Measurements from ENCODE around the gene AK8.

Gene AK8

DNA sequence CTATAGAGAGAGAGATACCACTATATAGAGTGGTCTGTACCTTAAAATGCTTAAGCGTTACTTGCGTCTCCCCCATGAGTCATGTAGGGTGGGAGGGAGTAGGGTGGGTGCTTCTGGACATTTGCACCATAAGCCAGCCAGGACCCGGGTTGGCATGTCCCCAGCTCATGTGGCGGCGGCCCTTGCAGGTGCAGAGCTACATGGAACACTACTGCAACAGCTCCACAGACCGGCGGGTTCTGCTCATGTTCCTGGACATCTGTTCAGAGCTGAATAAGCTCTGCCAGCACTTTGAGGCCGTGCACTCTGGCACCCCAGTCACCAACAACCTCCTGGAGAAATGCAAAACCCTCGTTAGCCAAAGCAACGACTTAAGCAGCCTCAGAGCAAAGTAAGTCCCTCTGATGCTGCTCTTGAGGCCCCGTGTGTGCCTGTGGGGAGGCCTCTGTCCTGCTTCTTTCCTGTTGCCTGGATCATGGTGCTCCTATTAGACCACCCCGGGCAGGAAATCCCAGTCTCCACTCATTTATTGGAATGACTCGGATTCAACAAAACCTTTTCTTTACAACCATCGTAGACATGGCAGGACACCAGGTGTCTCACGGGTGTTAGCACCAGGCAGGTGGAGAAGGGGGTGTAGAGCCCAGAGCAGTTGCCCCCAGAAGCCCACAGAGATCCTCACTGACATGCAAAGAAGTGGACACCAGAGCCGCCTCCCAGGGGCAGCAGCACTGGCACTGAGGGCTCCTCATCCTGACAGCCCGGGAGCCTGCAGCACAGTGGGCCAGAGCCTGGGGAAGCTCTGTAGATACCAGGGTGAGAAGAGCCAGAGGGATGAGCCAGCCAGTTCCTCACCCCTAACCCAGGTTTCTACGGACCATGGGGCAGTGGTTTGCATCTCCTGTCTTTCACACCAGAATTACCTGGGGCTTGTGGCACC is 9.4 kb upstream of the AK8 start:
- DNase-seq (ENCODE audit: low spot score), result no peak

DNA sequence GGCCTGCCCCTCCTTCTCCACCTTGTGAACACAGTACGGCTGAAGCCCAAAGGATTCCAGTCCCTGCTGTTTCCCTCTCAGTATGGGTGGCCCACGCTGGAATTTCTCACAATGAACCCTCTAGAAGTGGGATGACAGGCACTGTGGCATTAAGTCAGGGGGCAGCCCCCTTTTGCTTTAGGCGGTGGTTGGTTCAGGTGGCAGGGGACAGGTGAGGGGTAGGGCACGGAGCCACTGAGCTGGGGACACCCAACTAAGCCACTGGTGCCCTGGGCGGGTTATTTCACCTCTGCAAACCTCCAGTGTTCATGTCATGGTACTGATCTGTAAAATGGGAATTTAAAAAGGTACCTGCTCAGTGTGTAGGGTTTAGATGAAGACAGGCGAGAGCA is 8.2 kb upstream of the AK8 start:
- DNase-seq (ENCODE audit: low spot score), result no peak

DNA sequence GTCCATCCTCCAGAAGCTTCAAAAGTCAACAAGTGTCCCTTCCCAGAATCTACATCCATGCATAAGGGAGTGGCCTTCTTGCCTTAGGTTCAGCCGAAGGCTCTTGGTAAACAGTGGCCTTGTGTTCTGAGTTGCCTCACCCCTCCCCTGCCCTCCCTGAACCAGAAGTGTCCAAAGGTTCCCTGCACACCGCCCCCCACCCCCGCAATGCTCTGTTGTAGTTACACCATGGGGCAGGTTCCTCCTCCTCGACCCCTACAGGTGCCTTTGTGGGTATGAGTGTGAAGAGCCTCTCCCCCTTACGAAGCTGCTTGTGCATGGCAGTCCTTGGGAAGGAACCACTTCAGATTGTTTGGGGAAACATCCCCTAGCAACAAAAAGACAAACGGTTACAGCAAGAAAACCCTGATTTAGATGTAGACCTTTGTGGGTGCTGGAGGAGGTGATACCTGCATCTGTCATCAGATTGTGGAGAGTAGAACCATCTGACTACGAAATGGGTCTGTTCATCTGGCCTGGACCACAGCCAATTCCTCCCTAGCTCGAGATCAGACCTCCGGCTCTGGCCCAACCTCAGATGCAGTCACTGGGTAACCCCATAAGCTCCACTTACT is 7.7 kb upstream of the AK8 start:
- no peak for DNase-seq (ENCODE audit: low spot score)

DNA sequence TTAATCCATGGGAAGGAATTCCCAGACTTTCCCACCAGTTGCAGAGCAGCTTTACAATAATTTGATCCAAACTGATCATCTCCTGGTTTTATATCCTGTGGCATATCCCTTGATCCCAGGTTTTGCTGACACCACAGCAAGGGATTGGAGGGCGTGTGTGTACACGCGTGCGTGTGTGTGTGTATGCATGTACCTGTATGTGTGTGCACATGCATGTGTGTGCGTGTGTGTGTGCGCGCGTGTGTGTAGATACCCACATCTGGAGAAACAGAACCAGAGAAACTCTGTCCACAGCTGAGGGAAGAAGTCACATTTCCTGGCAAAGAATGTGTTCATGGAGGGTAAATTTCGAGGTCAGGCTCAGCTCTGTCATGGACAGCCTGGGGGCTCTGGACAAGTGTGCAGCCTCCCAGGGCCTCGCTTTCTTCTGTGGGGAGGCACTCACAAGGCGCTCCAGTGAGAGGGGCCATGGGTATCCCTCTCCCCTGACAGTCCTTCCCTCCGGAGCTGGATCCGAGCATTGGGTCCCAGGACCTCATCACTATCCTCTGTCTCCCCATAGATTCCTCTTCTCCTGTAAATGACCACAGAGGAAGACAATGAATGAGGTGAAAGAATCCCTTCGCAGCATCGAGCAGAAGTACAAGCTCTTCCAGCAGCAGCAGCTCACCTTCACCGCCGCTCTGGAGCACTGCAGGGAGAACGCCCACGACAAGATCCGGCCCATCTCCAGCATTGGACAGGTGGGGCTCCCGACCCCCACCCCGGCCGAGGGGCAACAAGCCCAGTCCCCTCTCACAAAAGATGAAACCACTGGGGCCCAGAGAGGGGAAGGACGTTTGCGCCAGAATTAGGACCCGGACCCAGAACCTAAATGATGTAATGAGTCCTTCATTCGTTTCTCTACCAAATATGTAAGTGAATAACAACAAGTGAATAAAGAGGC is 5.5 kb upstream of the AK8 start:
- no peak for DNase-seq (ENCODE audit: low spot score)

DNA sequence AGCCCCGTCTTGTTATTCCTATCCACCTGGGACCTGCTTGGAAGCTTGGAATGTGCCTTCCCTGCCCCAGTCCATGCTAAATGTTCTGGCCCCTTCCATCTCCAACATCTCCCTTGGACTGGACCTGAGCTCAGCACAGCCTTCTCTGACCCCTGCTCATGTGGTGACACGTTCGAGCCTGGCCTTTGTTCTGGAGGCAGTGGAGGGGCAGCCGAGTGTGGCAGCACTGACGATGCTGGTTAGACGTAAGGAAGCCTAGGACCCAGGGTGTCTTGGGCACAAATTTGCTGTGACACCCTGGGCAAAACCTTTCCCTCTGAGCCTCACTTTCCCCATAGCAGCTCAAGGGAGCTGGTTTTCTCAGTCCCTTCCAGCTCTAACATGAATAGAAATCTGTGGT is 4.5 kb upstream of the AK8 start:
- no peak for DNase-seq (ENCODE audit: low spot score)

DNA sequence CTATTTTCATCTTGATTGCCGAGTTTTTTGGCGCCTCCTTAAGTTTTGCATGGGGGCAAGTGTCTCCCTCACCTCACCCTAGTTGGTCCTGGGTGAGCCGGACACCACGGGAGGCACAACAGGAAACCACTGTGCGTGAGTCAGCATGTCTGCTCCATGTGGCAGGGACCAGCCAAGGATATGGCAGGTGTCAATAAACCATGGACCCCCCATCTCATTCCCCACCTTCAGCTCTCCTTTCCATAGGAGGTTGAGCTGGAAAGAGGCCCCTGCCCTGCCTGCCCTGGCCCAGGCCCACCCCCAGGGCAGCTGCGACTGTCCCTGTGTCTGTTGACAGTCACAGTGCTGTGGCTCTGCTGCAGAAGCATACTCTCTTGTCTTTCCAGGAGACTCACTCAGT is 3.7 kb upstream of the AK8 start:
- DNase-seq (ENCODE audit: low spot score), result no peak

DNA sequence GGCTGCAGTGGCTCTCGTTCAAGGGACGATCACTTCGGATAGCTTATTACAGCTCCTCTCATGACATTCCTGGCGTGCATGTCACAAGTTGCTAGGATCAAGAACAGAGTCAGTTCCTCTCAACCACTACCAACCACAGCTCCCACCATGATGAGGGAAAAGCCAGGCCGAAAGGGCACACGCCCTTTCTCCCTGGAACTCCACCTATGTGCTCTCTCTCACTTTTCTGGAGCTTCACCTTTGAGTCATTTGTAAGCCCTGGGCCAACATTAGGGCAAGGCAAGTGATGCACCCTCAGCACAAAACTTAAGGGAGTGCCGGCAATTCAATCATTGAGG is 2.2 kb upstream of the AK8 start:
- DNase-seq (ENCODE audit: low spot score), result no peak

DNA sequence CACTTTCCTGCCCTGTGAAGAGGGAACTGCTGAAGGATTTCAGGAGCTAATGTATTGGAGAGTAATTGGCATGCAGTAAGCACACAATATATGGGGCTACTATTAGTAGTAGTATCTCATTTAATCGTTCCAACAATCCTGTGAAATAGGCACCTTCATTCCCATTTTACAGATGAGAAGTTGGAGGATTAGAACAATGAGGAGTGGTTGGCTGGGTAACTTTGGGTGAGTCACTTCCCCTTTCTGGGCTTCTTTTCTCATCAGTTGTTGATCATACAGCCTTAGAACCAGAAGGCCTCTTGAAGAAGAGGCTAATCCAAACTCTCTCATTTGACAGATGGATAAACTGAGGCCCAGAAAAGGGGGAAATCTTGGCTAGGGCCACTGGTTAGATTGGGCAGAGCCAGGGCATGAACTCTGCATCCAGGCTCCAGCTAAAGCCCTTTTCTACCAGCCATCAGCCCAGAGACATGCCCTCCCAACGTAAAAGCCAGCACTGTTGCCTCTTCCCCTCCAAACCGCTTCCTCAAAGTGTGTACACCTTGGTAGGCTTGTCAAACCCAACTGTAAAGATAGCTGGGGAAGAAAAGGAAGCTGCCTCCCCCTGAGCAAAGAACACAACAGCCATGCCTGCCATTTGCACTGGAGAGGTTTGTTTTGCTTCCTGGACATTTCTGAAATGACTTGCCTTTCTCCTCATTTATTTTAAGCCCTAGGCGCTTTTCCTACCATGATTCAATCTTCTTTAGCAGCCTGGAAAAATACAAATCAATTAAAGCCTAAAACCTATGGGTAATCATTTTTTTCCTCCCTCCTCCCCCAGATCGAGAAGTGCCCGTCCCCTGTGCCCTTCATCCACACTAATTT is 1.6 kb upstream of the AK8 start:
- DNase-seq (ENCODE audit: low spot score), result no peak

DNA sequence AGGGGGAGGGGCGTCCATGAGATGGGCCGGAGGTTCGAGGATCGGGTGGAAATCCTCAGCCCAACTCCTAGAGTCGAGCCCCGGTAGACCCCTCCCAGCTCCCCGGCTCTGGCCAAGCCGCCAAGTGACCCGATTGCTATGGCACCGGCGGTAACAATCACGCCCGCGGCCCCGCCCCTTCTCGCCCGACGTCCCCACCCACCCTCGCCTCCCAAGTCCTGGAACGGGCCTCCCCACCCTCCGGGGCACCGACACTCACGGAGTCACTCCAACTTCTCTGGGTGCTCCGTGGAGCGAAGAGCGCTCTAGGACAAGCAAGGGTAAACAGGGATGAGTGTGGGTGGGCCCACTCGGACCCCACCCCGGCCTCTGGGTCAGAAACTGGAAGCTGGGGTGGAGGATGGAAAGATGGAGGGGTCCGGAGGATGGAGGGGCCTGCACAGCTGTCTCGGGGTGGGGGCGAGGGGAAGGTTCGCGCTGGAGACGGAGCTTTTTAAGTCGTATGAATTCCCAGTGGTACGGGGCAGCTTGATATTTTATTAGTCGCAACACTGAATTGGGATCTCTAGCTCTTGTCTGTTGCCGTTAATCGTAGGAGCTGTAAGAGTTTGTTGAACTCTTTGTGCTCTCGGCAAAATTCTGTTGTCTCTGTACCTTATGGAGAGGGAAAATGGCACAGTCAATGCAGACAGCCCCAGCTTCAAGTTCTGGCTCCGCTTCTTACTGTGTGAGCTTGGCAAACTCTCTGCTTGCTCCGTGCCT is 792 bp upstream of the AK8 start, which contains the start of gene SPACA9:
SPACA9 (plus strand) TSS at position 204 of the 762 bp plus-strand sequence. CDS start 5,050 bp downstream, outside the sequence.
- DNase-seq (ENCODE audit: low spot score), result peak; percentile 17

DNA sequence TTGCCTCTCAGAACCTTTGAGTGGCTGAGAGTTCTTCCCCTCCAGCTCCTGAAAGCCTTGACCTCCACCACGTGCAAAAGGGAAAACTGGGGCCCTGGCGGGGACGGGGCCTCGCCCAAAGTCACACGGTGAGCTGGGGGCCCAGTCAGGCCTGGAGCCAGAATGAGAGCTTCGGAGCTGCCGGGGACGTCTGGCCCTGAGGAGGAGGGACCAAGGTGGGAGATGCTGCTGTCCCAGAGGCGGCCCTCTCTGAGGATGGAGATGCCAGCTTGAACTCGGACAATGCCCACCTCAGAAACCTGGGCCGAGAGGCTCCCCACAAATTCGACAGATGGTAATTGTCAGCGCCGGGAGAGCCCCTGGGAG is 643 bp downstream of the AK8 start:
- DNase-seq (ENCODE audit: low spot score), result no peak

DNA sequence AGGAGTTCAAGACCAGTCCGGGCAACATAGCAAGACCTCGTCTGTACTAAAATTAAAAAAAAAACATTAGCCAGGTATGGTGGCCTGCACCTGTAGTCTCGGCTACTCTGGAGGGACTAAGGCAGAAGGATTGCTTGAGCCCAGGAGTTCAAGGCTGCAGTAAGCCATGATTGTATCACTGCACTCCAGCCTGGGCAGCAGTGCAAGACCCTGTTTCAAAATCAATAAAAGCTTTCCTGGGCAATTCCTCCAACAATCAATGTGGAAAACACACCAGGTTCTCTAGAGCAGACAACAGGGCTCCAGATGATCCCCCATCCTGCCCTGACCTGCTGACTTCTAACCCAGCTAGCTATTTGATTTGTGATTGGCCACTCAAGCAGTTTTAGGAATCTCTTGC is 1.2 kb downstream of the AK8 start:
- DNase-seq (ENCODE audit: low spot score), result no peak

DNA sequence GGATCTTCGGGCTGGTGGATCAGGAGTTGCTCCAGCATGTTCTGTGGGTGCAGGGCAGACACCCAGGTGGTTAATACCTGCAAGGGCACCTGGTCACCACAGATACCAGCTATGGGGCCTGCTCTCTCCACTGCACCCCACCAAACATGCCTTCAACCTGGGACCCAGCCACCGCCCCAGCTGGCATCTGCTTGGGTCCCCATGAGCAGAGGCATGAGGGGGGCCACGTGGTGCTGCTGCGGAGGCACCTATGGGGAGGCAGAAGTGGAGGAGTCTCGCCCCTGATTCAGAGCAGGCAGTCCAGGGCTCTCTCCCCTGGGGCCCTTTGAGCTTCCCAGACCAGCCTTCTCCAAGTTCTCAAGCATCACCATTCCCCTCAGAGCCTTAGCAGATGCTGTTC is 2.9 kb downstream of the AK8 start:
- no peak for DNase-seq (ENCODE audit: low spot score)

DNA sequence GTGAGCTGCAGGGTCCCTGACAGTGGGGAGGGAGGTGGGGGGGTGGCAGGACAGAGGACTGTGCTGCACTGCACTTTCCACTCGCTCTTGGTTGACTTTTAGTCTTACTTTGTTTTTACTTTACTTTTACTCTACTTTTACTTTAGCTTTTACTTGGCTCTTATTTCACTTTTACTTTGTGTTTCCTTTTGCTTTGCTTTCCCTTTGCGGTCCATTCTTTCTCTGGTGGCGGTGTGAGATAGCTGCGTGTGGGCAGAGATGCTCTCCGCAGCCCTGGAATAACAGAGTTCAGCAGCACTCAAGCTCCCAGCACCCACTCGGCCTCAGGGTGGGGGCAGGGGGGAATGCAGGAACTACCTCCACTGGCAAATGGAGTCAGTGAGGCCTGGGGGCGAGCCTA is 4.7 kb downstream of the AK8 start:
- DNase-seq (ENCODE audit: low spot score), result peak; percentile 40

DNA sequence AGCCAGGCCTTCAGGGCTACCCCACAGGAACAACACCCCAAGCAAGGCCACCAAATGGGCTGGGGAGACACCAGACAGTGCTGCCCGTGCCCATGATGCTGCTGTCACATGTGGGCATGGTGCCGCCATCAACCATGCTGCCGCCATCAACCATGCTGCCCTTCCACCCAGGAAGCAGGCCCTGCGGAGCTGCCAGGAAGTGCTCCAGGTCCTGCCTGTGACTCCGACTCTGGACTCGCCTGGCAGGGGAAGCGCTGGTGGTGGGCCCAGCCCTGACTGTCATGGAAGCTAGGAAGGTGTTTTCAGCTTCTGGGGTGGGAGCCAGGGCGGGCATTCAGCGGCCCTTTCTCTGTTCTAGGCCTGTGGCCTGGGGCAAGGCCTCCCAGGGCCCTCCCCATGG is 8.8 kb downstream of the AK8 start:
- DNase-seq (ENCODE audit: low spot score), result no peak

DNA sequence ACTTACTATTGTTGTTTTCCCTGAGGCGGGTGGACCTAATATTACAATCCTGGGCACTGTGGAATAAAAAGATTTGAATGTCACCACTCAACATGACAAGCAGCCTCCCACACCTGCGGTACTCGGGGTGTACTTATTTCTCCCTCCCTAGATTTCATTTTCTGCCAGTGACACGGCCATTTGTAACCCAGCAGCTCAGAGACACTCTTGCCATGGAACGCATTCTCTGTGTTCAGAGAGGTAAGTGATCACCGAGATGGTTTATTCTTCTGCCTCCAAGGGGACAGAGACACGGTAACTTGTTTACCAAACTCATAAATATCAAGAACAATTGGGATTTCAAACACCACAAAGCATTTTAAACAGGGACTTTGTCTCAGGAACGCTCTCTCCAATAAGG is 11.2 kb downstream of the AK8 start:
- no peak for DNase-seq (ENCODE audit: low spot score)

DNA sequence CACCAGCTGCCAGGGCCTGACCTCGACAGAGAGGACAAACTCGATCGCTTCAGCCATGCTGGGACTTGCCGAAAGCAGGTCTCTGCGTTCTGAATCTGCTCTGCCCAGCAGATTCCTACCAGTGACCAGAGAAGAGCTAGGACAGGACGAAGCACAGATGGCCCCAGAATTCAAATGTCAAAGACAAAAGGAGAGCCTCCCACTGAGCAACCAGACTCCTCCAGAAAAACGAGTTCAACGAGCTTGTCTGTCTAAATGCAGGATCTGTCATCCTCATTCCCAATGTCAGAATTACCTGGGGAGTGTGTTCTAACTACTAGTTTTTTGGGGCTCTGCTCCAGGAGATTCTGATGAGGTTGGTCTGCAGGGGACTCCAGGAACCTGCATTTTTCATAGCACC is 13.4 kb downstream of the AK8 start:
- no peak for DNase-seq (ENCODE audit: low spot score)

DNA sequence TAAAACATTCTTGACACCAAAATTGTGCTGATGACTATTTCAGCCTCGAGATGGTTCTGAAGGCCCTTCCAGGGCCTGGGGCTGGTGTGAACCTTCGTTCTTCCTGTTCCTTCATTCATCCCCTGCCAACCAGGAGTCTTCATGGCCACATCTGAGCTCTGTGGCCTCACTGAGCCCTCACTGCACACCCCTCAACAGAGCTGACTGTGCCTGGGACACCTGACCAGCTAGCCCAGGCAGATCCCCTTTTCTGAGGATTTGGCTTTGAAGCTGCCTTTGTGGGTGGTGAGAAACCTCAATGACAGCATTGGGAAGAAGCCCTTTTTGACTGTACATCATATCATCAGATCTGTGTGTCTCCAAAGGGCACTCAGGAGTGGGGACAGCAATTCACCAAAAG is 13.8 kb downstream of the AK8 start:
- no peak for DNase-seq (ENCODE audit: low spot score)

DNA sequence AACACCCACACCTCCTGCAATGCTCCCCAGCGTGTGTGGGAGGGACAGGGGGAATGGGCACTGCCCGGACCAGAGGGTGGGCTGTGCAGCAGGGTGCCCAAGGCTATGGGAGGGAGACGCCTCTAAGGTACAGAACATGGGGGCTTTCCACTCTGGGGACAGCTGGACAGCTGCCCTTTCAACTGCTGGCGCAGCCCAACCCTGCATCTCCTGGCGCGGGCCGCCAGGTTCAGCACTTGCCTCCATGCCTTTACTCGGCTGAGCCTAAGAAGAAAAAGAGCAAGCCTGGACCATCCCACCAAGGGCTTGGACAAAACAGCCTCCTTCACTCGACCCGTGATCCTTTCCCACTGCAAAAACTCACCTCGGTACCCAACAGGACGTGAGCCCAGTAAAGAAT is 15.0 kb downstream of the AK8 start:
- no peak for DNase-seq (ENCODE audit: low spot score)

DNA sequence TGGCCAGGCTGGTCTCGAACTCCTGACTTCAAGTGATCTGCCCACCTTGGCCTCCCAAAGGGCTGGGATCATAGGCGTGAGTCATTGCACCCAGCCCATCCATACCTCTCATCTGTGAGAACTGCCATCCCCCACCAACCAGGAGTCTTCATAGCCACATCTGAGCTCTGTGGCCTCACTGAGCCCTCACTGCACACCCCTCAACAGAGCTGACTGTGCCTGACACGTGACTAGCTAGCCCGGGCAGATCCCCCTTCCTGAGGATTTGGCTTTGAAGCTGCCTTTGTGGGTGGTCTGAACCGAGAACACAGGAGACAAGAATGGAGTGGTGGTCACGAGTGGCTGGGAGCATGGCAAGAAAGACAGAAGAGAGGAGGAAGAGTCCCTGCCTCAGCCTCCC is 15.6 kb downstream of the AK8 start:
- no peak for DNase-seq (ENCODE audit: low spot score)

DNA sequence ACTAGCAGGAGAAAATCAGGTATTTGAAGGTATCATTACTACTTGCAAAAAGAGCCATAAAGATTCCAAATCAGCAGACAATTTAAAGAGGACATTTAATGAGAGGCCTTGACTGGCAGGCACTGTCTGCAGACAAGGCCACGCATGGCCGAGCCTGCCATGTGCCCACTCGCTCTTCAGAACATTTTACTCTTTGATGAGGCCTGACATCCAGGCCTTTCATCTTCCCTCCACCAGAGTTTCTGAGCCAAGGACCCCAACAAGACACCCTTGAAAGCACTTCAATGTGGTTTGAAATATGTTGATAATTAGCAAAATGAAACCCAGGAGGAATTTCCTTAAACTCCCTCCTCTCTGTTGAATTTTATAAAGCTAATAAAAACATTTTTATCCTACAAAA is 16.4 kb downstream of the AK8 start:
- DNase-seq (ENCODE audit: low spot score), result no peak

DNA sequence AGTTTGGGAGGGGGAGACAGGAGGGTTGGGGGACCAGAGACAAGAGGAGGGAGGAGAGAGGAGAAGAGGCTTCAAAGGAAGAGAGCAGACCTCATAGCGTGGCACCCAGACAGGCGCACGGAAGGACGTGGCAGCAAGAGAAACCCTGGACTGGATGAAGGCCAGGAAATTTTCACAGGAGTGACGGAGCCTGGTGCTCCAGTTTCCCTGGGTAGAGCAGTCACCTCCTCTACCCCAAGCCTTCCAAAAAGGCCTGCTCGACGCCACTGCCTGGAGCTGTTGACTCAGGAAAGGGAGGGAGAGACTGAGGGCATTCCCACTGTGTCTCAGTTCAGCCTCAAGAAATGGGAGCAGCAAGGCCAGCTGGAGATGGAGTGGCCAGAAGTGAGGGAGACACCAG is 19.3 kb downstream of the AK8 start:
- no peak for DNase-seq (ENCODE audit: low spot score)
